GM19351 (cell line): ENCODE data around the gene SRP72.
"Not testable (repeated sequence)": the region's sequence is repeated elsewhere in the genome, so short reads cannot be mapped to it uniquely, and the experiment has no call there.

Experiments
- ATAC-seq: cut with Tn5 transposase; IDR thresholded peaks from one replicate; pipeline ENCODE4 v1.9.1; 2021; ENCODE audit warnings: mild to moderate bottlenecking, moderate library complexity; ENCODE audit not compliant: unreplicated experiment

Gene SRP72

DNA sequence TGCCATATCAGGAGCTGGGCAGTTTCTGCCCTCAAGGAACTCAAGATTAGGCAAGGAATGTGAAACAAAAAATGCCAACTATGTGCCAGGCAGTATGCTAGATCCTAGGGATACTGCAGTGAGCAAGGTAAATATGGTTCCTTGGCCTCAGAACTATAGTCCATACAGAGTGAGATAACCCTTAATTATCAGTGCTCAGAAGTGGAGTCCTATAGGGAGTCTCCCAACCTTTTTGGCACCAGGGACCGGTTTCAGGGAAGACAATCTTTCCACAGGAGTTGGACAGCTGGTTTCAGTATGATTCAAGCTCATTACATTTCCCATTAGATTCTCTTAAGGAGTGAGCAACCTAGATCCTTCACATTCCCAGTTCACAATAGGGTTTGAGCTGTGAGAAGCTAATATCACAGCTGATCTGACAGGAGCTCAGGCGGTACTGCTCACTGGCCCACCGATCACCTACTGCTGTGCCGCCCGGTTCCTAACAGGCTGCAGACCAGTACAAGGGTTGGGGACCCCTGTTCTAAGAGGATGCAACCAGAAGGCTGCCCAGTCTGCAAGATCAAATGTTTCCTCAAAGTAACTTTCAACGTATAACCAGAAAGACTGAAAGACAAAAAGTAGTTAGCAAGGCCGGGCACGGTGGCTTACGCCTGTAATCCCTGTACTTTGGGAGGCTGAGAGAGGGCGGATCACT is 1.7 kb upstream of the SRP72 start:
- ATAC-seq, result no peak

DNA sequence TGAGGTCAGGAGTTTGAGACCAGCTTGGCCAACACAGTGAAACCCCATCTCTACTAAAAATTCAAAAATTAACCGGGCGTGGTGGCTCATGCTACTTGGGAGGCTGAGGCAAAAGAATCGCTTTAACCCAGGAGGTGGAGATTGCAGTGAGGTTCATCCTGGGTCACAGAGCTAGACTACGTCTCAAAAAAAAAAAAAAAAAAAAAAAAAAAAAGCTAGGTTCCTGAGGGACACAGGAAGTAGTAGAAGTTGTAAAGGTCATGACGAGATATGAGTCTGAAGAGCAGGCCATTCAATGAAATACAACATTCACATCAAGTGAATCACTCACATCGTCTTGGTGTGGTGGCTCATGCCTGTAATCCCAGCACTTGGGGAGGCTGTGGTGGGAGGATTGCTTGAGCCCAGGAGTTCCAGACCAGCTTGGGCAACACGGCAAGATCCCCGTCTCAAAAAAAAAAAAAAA is 1.1 kb upstream of the SRP72 start:
- ATAC-seq, result not testable (repeated sequence)

DNA sequence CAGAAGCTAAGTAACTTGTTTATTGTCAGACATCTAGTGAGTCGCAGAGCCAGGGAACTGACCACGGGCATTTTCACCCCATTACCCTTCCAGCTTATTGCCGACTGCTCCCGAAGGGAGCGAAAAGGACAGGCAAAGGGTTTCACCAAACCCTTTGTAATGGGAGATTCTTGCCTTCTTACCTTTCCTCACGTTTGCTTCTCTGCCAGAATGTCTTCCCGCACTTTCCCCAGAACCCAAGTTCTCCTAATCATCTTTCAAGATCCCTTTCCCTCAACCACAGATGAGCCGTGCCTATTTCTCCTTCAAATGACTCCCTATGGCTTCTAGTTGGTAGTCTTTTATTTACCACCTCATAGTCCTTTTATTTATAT is 520 bp upstream of the SRP72 start:
- no peak for ATAC-seq

DNA sequence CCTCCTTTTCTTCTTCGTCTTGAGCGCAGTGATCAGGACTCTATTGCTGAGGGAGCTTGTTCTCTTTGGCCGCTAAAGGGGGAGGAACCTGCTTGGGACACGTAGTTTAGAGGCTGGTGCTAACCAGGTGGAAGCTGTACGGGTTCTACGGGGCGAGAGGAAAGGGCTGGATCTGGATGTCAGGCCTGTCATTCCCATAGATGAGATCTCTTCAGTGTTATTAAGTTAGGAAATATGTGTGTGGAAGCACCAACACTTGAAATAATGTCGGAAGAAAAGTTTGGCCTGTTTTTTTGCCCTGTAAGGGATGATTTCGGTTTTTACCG is 643 bp downstream of the SRP72 start:
- peak; percentile 45 for ATAC-seq

DNA sequence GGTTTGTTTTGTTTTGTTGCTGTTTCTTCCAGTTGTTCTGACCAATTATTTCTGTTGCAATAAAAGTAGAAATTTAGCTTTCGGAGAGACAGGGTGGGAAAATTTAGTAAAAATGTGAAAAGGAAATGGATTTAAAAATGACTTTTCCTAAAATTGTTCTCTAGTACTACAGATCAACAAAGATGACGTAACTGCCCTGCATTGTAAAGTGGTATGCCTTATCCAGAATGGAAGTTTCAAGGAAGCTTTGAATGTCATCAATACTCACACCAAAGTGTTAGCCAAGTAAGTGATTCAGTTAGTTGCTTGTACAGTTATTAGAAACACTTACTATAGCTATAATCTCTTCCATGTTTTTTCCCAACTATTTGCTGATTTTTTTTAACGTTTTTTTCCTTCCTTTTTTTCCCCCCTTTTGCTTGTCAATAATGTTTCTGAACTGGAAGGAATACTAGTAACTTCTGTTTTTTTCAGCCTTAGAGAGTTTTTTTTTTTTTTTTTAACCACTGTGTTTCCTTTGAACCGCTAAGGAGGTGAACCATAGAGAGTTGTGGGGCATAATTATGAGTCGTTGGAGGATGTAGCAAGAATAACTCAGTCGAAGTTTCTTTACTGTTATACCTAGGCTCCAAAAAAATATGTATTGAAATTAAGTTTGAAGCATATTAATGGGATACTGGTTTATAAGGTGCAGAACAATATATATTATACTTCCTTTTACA is 2.2 kb downstream of the SRP72 start:
- ATAC-seq, result no peak

DNA sequence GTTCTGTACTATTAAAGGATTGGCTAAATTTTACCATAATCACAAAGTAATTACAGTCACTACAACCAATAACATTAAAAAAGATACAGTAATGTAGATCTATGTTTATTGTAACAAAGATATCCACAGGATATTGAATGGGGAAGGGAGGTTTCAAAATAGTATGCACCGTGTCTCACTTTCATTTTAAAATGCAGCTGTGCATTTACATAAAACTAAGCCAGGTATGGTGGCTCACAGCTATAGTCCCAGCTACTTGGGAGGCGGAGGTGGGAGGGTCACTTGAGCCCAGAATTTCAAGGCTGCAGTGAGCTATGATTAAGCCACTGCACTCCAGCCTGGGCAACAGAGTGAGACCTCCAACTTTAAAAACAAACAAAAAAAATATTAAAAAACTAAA is 8.5 kb downstream of the SRP72 start:
- peak; percentile 91 for ATAC-seq

DNA sequence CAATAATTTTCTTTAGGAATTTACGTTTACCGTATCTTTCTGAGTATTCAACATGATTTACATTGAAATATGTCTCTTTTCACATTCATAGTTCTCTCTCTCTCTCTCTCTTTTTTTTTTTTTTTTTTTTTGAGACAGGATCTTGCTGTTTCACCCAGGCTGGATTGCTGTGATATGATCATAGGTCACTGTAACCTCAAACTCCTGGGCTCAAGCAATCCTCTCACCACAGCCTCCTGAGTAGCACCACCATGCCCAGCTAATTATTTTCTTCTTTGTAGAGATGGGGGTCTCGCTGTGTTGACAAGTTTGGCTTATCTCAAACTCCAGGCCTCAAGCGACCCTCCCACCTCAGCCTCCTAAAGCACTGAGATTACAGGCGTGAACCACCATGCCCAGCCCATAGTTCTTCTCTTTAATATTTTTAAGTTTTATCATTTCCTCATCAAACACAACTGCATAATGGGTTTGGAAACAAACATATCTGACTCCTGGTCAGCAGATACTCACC is 9.8 kb downstream of the SRP72 start:
- no peak for ATAC-seq

DNA sequence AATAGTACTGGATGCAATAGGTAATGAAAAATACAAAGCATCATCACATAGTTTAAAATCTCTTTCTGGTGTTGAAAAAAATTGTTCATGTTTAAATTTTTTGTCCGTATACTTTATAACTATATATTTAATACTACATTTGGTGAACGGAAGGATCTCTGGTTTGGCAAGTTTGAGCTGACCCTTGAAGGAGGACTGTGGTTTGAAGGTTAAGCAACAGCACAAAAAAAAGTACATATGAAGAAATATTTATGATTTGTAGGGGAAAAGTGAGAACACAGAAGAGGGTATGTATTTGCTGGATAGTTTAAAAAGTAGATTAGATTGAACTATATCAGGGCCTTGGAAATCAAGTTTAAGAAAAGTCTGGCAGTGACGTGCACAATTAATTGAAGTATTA is 13.3 kb downstream of the SRP72 start:
- ATAC-seq, result no peak

DNA sequence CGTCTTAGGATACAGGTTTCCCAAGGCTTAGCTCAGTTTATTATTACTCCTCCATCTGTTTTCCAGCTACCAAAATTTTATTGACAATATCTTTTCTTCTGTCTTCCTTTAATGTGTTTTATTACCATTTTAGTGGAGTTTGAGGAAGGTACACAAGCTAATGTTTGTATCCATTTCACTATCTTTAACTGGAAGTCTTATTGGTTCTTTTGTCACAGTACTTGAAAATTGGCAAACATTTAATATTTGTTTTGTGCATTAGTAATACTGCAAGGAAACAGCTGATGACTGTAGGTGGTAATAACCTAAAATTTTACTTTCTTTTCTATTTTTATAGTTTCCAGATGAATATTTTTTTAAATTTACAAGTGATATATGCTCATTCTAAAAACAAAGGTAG is 28.8 kb downstream of the SRP72 start:
- no peak for ATAC-seq

DNA sequence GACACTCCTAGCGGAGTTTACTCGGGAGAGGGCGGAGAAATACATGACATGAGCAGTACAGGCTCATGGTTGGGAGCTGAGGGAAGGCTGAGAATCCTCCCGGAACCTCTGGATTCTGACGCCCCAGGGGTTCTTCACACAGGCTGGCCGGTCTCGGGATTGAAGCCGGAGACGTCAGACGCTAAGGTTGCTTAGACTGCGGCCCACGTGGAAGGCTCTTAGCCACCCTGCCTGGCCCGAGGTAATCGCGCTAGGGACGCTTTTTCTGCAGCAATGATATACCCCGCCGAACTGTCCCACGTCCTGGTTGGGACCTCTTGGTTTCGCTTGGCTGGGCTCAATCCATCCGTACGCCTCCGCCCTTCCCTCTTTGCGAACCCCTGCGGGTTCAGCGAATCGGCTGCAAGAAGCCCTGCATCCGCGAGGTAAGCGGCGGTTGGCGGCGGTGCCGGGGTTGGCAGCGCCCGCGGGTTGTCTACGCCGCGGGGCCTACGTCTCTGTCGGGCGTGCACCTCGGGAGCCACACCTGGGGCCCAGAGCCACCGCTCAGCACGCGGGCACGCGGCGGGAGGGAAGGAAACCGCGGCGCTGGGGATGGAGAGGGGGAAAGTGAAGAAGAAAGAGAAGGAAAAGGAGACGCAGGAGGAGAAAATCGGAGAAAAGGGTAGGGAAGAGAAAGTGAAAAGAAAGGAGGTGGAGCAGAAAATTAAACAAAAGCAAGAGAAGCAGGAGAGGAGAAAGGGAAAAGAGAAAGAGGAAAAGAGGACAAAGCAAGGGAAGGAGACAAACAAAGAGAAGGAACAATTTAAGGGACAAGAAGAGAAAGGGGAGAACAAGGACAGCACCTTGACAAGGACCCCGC is 38.1 kb downstream of the SRP72 start, which contains the start of gene ARL9:
Gene ARL9, plus strand, starts transcription at position 523 of the 862 bp plus-strand sequence. Its CDS starts 72 bp downstream, at position 595.
- no peak for ATAC-seq

DNA sequence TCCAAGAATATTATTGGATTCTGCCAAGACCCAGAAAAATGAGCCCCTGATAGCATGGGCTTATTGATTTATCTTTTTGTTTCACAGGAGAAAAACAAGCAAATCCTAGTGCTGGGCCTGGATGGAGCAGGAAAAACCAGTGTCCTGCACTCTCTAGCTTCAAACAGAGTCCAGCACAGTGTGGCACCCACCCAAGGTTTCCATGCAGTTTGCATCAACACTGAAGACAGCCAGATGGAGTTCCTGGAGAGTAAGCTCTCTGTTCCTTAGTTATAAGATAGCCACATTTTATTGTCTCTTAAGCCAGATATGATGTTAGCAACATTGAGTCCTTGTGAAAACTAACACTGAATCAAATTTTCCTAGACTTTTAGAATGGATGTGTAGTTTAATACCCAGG is 43.7 kb downstream of the SRP72 start:
- ATAC-seq, result no peak

DNA sequence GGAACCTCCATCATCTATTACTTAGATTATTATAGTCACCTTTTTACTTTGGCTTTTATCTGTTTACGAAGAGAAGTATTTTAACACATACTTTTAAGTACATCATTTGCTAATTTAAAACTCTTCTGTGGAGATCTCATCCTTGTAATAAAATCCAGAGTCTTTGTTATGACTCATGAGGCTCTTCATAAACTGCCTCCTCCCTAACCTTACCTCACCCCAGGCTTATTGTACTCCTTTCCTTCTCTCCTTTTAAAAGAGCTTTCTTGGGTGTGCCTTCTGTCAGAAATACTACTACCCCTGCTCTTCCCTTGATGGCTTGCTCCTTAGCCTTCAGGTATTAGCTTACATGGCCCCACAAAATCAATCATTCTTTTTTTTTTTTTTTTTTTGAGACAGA is 44.7 kb downstream of the SRP72 start:
- ATAC-seq, result no peak

DNA sequence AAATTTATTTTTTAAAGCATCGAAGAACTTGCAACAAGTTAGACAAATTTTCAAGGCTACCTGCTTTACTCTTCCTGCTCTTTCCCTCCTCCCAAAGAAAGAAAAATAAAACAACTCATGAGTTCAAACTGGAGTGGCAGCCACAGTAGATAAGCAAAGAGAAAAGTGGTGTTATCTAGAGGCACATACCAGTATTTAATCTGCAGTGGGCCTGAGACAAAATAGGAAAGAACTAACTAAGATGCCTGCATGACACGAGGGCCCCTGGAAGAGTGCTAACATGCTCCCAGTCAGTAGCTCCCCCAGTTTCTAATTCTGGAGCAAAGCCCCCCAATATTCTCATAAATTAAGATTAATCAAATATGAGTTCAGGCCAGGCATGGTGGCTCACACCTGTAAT is 46.1 kb downstream of the SRP72 start:
- ATAC-seq, result no peak

DNA sequence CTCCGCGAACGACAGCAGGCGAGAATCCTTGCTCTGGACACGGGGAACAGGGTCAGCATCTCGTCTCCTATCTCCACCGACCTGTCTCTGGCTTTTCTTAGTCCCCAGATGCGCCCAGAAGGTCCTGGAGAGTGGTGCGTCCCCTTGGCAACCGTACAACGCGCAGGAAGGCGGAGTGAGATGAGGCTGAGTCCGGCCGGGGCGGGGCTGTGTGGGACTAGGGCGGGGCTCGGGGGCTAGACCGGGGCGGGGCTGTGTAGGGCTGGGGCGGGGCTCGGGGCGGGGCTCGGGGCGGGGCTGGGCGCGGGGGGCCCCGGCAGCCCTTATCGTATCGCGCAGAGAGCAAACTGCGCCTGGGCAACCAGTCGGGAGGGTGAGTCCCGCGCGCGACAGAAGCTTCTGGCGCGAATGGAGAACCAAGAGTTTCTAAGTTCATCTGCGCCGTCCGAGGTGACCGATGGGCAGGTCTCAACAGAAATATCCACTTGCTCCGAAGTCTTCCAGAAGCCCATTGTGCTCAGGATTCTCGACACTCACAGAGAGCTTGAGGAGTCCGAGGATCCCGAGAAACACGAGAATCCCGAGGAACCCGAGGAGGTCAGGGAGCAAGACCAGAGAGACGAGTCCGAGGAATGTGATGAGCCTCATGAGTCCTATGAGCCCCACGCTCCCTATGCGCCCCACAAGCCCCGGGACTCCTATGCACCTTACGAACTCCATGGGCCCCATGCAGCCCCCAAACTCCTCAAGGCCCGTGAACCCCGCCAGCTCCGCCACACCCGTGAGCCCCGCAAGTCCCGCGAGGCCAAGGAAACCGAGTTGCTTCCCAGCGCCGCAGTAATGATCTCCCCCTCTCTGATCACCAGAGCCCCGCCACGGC is 63.1 kb downstream of the SRP72 start:
- peak; percentile 98 for ATAC-seq

DNA sequence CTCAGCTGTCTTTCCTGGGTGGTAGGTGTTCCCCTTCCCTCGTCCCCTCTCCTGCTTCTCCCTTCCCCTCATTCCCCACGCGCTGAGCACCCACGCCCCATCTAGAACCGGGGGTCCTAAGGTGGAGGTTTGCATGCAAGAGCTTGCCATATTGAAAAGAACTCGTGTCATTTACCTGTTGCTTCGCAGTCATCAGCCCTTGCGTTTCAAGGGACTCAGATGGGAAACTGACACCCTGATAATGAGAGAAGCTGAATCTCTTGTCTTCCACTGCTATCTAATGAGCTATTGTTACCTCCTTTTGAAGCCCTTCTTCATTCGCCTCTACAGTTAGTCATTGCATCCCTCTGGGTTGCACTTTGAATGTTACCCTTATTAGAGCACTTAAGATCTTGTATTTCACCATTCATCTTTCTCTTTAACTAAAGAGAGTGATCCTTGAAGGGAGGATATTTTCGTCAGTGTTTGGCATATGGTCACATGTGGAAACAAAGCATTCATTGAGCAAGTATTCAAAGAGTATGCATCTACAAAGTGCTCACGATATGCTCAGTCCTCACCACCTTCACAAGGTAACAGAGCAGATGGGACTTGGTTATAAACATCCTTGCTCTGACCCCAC is 63.8 kb downstream of the SRP72 start:
- ATAC-seq, result no peak

DNA sequence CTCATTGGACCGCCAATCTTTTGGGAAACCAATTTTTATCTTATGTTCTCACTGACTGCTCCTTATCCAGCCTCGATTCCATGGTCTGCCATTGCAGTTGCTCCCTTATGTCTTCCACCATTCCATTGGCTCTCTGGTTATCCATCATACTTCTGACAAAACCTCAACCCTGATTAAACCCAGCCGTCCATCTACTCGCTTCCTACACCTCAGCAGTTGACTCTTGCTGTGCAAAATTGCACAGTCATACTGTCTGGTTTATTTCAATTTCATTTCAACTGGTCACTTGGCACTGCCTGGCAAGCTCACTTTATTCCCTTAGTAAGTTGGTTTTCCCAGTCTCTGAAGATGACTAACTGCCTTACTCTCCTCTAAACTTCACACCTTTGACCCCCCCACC is 64.4 kb downstream of the SRP72 start:
- ATAC-seq, result no peak

DNA sequence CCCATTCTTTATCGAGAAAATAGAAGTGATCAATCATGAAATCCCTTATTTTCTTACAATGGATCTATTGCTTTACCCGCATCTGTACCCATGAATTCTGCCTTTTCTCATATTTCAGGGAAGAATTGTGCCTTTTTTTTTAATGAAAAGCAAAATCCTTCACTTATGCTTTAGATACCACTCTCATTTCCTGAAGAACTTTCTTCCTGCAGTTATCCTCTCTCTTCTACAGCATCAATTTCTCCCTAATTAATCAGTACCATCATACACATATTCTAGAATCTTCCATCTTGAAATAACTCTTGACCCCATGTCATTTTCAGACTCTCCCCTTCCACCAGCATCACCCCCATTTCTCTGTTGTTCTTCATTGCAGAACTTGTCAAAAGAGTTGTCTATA is 64.8 kb downstream of the SRP72 start:
- no peak for ATAC-seq

DNA sequence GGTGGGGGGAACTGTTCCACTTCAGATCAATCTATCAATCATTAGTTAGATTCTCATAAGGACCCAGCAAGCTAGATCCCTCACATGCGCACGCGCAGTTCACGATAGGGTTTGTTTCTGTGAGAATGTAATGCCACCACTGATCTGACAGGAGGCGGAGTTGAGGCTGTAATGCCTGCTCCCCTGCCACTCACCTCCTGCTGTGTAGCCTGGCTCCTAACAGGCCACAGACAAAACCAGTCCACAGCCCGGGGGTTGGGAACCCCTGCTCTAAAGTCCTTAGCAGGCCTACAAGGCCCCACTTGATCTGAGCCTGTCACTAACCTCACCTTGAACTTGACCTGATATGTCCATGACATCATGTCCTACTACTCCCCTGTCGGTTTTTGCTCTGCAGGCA is 68.5 kb downstream of the SRP72 start:
- ATAC-seq, result no peak

DNA sequence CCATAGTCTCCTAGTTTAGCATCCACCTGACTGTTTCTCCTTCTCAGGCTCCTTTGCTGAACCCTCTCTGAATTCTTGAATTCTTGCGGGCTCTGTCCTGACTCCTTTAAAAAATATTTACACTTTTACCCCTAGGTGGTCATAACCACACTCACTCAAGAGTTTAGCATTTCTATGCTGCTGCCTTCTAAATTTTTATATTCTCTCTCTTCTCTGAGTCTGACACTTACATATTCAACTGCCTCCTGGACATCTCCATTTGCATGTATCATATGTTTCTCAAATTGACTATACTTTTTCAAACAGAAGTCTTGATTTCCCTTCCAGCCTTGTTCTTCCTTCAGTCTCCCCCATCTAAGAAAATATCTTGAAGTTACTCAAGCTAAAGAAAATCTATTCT is 69.7 kb downstream of the SRP72 start:
- ATAC-seq, result no peak

DNA sequence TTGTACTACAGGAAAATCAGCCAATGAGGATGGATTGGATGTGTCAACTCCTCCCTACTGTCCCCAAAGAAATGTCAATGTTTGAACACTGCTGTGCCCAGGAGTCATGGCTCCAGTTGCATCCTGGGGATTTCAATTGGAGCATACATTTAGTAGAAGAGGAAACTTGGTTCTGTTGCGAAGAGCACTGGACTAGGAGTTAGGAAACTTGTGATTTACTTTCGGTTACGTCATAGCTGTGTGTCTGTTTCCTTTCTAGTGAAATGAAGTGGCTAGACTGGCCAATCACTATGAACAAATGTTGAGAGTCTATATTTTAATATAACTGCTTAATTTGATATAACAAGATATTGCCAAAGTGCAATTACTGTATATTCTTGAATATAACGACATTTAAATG is 73.4 kb downstream of the SRP72 start:
- ATAC-seq, result no peak
